Measurements from ENCODE around the gene TXNIP.

- TF ChIP-seq POLR2A (IDR thresholded peaks at IDR 0.05; ENCODE audit: low read depth, low read length) (no peak), POLR2AphosphoS5 (IDR thresholded peaks at IDR 0.05; ENCODE audit: low read depth, low read length) (no peak), TAF1 (IDR thresholded peaks at IDR 0.05; ENCODE audit: borderline replicate concordance, low read depth, low read length) (no peak)
Measured at GRCh38 chr1:145975216-145975615, 21.2 kb downstream of the TXNIP start.
